CD4-positive, alpha-beta T cell (primary cell): ENCODE measurements around the gene ZGRF1. TPM values are rescaled to one million over a fixed set of nuclear protein-coding genes. Genes with fewer than 3 reads are reported as not detected.

ENCODE experiments used
- ATAC-seq: fragments of 200-7000 bp; cut with Tn5 transposase; one replicate; pipeline ENCODE4 v1.10.0; 2022; ENCODE audit warnings: mild to moderate bottlenecking; ENCODE audit not compliant: poor library complexity
- CTCF ChIA-PET: fragments of 350-600 bp; sonication (Branson Sonifier 250); formaldehyde crosslinking; loops from one replicate; lab custom pipeline; 2021; ENCODE audit warnings: antibody characterized with exemption, inconsistent platforms; lab: Charles Lee
- POLR2A ChIA-PET: fragments of 350-600 bp; sonication (Branson Sonifier 250); formaldehyde crosslinking; loops from one replicate; lab custom pipeline; 2021; ENCODE audit warnings: antibody characterized with exemption, inconsistent platforms; lab: Charles Lee
- DNase-seq, 14 experiments: peaks; one replicate each; pipeline ENCODE4 v3.0.0-alpha.2; 2013 to 2020; ENCODE audit warnings: mixed read lengths in 2 of 14
- H3K27ac ChIP-seq, 2 donors: one replicate each; pipeline versions ENCODE4 v1.5.1 to v1.7.0; 2013; ENCODE audit warnings: low read length in 2 of 2, low read depth in 1 of 2, mild to moderate bottlenecking in 1 of 2
- H3K27me3 ChIP-seq, 2 experiments: 1 replicate in 1 of 2; 2 replicates in 1 of 2; pipeline versions ENCODE4 v1.6.1 to v1.7.0; 2013; ENCODE audit warnings: low read length in 2 of 2, control low read depth in 1 of 2, mild to moderate bottlenecking in 1 of 2, moderate library complexity in 1 of 2; ENCODE audit not compliant: insufficient read depth in 2 of 2, control insufficient read depth in 1 of 2
- H3K36me3 ChIP-seq: one replicate; pipeline ENCODE4 v1.6.1; 2013; ENCODE audit warnings: low read length, control low read depth; ENCODE audit not compliant: insufficient read depth
- H3K4me1 ChIP-seq: one replicate; pipeline ENCODE4 v1.6.1; 2013; ENCODE audit warnings: low read length, control low read depth; ENCODE audit not compliant: insufficient read depth
- H3K4me3 ChIP-seq: one replicate; pipeline ENCODE4 v1.5.1; 2013; ENCODE audit warnings: mild to moderate bottlenecking, low read length, moderate library complexity
- H3K9me3 ChIP-seq, 2 experiments: 1 replicate in 1 of 2; 2 replicates in 1 of 2; pipeline versions ENCODE4 v1.6.1 to v1.7.0; 2013; ENCODE audit warnings: low read length in 2 of 2, mild to moderate bottlenecking in 2 of 2, control low read depth in 1 of 2, moderate library complexity in 1 of 2; ENCODE audit not compliant: control insufficient read depth in 1 of 2, insufficient read depth in 1 of 2
- H3K27ac Mint-ChIP-seq: one replicate; pipeline ENCODE4 v1.8.0; 2020; ENCODE audit warnings: mixed read lengths
- H3K27me3 Mint-ChIP-seq: one replicate; pipeline ENCODE4 v1.8.0; 2021; ENCODE audit warnings: mixed read lengths
- H3K36me3 Mint-ChIP-seq: one replicate; pipeline ENCODE4 v1.8.0; 2021; ENCODE audit warnings: low read depth, mixed read lengths
- H3K4me1 Mint-ChIP-seq: one replicate; pipeline ENCODE4 v1.8.0; 2021; ENCODE audit warnings: low read depth, mixed read lengths
- H3K4me3 Mint-ChIP-seq: one replicate; pipeline ENCODE4 v1.8.0; 2020; ENCODE audit warnings: mild to moderate bottlenecking, mixed read lengths
- H3K9me3 Mint-ChIP-seq: one replicate; pipeline ENCODE4 v1.8.0; 2020; ENCODE audit warnings: mixed read lengths
- intact Hi-C, 2 experiments: fragments of 100-400 bp; cut with DNase I in 1 of 2; cut with micrococcal nuclease in 1 of 2; formaldehyde crosslinking; loops; one replicate each; pipeline versions ENCODE4 v1.15.1 to v1.9.0; 2023 to 2025; cut with DNase I, micrococcal nuclease
- total RNA-seq, 174 experiments: library from RNA in 2 of 174; stranded (reverse) in 2 of 174; gene quantifications; one replicate each; pipeline ENCODE4 v1.2.3 and lab custom pipeline; 2021 to 2026
- TF ChIP-seq, protein P1 (sequence below): fragments of 200-600 bp; IDR thresholded peaks from one replicate; pipeline ENCODE4 v1.8.0; 2022; ENCODE audit warnings: antibody characterized with exemption, mild to moderate bottlenecking

Gene ZGRF1
- total RNA-seq, 2 experiments from 2014 or later, result 11.3 to 11.7 TPM

DNA sequence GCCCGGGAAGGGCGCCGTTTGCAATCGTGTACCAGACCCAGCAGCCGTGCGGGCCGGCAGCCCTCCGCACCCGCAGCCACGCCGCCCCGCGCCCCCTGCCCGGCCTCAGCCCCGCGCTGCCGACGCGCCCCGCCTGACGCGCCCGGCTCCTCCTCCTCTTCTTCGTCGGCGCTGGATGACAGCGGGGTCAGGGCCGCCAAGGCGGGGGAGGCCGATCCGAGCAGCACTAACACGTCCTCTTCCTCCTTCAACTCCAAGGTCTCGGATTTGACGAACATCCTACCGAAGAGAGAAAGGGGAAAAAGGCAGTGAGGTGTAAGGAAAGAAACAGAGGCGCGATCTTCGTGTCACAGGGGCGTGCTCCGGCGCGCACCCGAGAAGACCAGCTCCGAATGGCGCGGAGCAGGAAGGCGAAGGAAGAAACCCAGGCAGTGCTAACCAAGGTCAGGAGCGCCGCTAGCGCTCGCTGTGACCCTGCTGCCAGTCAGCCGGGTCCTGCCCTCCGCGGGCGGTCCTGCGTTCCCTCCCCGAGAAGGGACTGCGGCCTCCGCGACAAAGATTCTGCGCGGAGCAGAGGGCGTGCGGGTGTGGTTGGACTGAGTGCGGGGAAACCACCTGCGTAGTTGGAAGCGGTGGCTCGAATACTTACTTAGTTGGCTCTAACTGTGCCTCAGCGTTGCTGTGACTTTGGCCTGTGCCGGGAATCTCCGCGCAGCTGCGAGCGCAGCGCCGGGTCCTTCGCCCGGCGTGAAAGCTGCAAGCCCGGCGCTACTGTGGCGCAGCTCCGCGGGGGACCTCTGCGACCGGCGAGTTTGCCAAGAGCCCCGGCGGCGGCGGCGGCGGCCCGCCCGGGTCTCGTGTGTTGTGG lies 121.3 kb downstream of the ZGRF1 start:
- Histone ChIP-seq H3K36me3 (no peaks in the 10 kb centered on the region), H3K27me3 (peaks cover 83 to 98% of the 10 kb centered on the region in 2 experiments), H3K4me1 (peaks cover 50% of the 10 kb centered on the region), H3K27ac (no peak overlapping the region), H3K9me3 (peaks cover 9 to 36% of the 10 kb centered on the region in 2 experiments), H3K4me3 (peak overlapping the region; percentile 63)
- DNase-seq (peak in 4 of 14 experiments; percentile 31 to 77 (median 52)), ATAC-seq (peak; percentile 55)
- H3K9me3 Mint-ChIP-seq, result no peaks in the 10 kb centered on the region
- POLR2A ChIA-PET, result no interaction called here
- H3K27ac Mint-ChIP-seq, result peak overlapping the region; percentile 28
- CTCF ChIA-PET, result interaction anchor here (0.6 to 0.9 kb wide), 2 partner anchors 9 to 15 kb away, joined by 3 read pairs; no protein-coding TSS in a partner anchor
- no peaks in the 10 kb centered on the region for H3K36me3 Mint-ChIP-seq
- H3K4me3 Mint-ChIP-seq, result peak overlapping the region; percentile 90
- peaks cover 78% of the 10 kb centered on the region for H3K4me1 Mint-ChIP-seq
- peaks cover 98% of the 10 kb centered on the region for H3K27me3 Mint-ChIP-seq
- intact Hi-C loops, result no loop called here
- TF ChIP-seq, protein P1, sequence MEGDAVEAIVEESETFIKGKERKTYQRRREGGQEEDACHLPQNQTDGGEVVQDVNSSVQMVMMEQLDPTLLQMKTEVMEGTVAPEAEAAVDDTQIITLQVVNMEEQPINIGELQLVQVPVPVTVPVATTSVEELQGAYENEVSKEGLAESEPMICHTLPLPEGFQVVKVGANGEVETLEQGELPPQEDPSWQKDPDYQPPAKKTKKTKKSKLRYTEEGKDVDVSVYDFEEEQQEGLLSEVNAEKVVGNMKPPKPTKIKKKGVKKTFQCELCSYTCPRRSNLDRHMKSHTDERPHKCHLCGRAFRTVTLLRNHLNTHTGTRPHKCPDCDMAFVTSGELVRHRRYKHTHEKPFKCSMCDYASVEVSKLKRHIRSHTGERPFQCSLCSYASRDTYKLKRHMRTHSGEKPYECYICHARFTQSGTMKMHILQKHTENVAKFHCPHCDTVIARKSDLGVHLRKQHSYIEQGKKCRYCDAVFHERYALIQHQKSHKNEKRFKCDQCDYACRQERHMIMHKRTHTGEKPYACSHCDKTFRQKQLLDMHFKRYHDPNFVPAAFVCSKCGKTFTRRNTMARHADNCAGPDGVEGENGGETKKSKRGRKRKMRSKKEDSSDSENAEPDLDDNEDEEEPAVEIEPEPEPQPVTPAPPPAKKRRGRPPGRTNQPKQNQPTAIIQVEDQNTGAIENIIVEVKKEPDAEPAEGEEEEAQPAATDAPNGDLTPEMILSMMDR, result no peak

DNA sequence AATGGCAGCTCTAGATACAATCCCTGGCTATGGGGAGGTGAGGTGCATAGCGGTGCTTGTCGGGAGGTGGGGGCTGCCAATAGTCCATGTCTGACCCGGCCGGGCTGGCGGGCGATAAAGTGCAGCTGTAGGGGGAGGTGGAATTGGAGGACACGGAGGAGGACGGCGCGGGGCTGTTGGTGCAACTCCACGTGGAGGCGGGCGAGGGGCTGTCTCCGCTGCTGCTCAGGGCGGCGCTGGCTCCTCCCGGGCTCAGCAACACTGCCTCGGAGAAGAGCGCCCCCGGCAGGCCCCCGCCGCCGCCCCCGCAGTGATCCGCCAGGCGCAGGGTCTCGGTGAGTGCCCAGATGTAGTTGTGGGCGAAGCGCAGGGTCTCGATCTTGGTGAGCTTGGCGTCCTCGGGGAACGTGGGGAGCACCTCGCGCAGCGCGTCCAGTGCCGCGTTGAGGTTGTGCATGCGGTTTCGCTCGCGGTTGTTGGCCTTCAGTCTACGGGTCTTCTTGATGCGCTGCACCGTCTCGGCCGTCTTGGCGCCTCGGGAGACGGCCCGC lies 122.0 kb downstream of the ZGRF1 start:
- H3K4me3 Mint-ChIP-seq, result peak overlapping the region; percentile 71
- intact Hi-C loops, result loop anchor here in 1 of 2 experiments (5.0 kb wide), 1 partner anchor 123 kb away; the partner anchor contains the start of genes LARP7 and ZGRF1
- H3K36me3 ChIP-seq, result no peaks in the 10 kb centered on the region
- no peaks in the 10 kb centered on the region for H3K36me3 Mint-ChIP-seq
- TF ChIP-seq, protein P1, result no peak
- peaks cover 3 to 33% of the 10 kb centered on the region in 2 experiments for H3K9me3 ChIP-seq
- H3K27ac ChIP-seq, result no peak overlapping the region
- no peak overlapping the region for H3K27ac Mint-ChIP-seq
- DNase-seq, result peak in 1 of 14 experiments; percentile 39
- POLR2A ChIA-PET, result no interaction called here
- no peak for ATAC-seq
- peak overlapping the region; percentile 63 for H3K4me3 ChIP-seq
- peaks cover 76% of the 10 kb centered on the region for H3K4me1 Mint-ChIP-seq
- no peaks in the 10 kb centered on the region for H3K9me3 Mint-ChIP-seq
- H3K27me3 ChIP-seq, result peaks cover 81 to 97% of the 10 kb centered on the region in 2 experiments
- H3K27me3 Mint-ChIP-seq, result peaks cover 98% of the 10 kb centered on the region
- H3K4me1 ChIP-seq, result peaks cover 55% of the 10 kb centered on the region
- CTCF ChIA-PET, result interaction anchor here (0.6 to 0.9 kb wide), 2 partner anchors 9 to 14 kb away, joined by 3 read pairs; no protein-coding TSS in a partner anchor

GRCh38 chr4:112513971-112514646 lies 122.6 kb downstream of the ZGRF1 start:
- Mint-ChIP-seq H3K9me3 (no peaks in the 10 kb centered on the region), H3K4me3 (peak overlapping the region; percentile 71), H3K27ac (no peak overlapping the region), H3K27me3 (peaks cover 98% of the 10 kb centered on the region), H3K36me3 (no peaks in the 10 kb centered on the region), H3K4me1 (peaks cover 79% of the 10 kb centered on the region)
- TF ChIP-seq, protein P1, result no peak
- ChIA-PET CTCF (interaction anchor here (0.9 kb wide), 1 partner anchor 10 kb away, joined by 3 read pairs; no protein-coding TSS in a partner anchor), POLR2A (interaction anchor here (0.5 kb wide), 1 partner anchor 115 kb away, joined by 4 read pairs; no protein-coding TSS in a partner anchor)
- Histone ChIP-seq H3K4me1 (peaks cover 62% of the 10 kb centered on the region), H3K9me3 (peaks cover 0 to 33% of the 10 kb centered on the region in 2 experiments), H3K27me3 (peaks cover 81 to 97% of the 10 kb centered on the region in 2 experiments), H3K4me3 (peak overlapping the region; percentile 63), H3K27ac (no peak overlapping the region), H3K36me3 (no peaks in the 10 kb centered on the region)
- DNase-seq (peak in 1 of 14 experiments; percentile 36), ATAC-seq (peak; percentile 32)
- intact Hi-C loops, result loop anchor here in 1 of 2 experiments (5.0 kb wide), 1 partner anchor 123 kb away; the partner anchor contains the start of genes LARP7 and ZGRF1
